GM18519 (cell line): ENCODE results near the gene PTGER3.
"Not testable (repeated sequence)": the region's sequence is repeated elsewhere in the genome, so short reads cannot be mapped to it uniquely, and the experiment has no call there.

Experiments used
- ATAC-seq: cut with Tn5 transposase; IDR thresholded peaks from one replicate; pipeline ENCODE4 v1.9.1; 2021; ENCODE audit warnings: mild to moderate bottlenecking, moderate library complexity; ENCODE audit not compliant: unreplicated experiment, low FRiP score

The PTGER3 gene

GRCh38 chr1:70963374-70963773 is 84.2 kb downstream of the PTGER3 start:
- no peak for ATAC-seq

- ATAC-seq: no peak
Observed at GRCh38 chr1:70961374-70961975, 86.1 kb downstream of the PTGER3 start.

- ATAC-seq: no peak
Observed at GRCh38 chr1:70948396-70949017, 99.1 kb downstream of the PTGER3 start.

- ATAC-seq: no peak
Observed at GRCh38 chr1:70947835-70948234, 99.8 kb downstream of the PTGER3 start.

GRCh38 chr1:70945676-70946075 is 101.9 kb downstream of the PTGER3 start:
- ATAC-seq: no peak

- ATAC-seq: no peak
Observed at GRCh38 chr1:70945251-70945650, 102.4 kb downstream of the PTGER3 start.

- no peak for ATAC-seq
Observed at GRCh38 chr1:70941563-70941962, 106.1 kb downstream of the PTGER3 start.

- not testable (repeated sequence) for ATAC-seq
Observed at GRCh38 chr1:70940398-70940797, 107.2 kb downstream of the PTGER3 start.

GRCh38 chr1:70934194-70934961 is 113.2 kb downstream of the PTGER3 start:
- no peak for ATAC-seq

- no peak for ATAC-seq
Observed at GRCh38 chr1:70930062-70930461, 117.6 kb downstream of the PTGER3 start.

- no peak for ATAC-seq
Observed at GRCh38 chr1:70922196-70922595, 125.4 kb downstream of the PTGER3 start.
